A549 (cell line): ENCODE data around the gene POLD1. TPM values are rescaled to one million over a fixed set of nuclear protein-coding genes. Genes with fewer than 3 reads are reported as not detected.
A peak's percentile ranks its signal among the peaks of the same experiment; 100 is the strongest.

Experiments
- ATAC-seq, 2 experiments: fragments of 200-7000 bp in 1 of 2; fragments of >200 bp in 1 of 2; cut with Nextera tagmentation in 1 of 2; cut with Tn5 transposase in 1 of 2; 3 replicates each; pipeline versions ENCODE4 v1.8.0 to v1.9.1; 2018 to 2020; ENCODE audit warnings: mild to moderate bottlenecking in 1 of 2, moderate library complexity in 1 of 2
- CTCF ChIA-PET: fragments of 300-600 bp; sonication (Branson Sonifier 250); formaldehyde crosslinking; extraction: SDS; loops from one replicate; lab custom pipeline; 2021; ENCODE audit warnings: antibody characterized with exemption, inconsistent platforms; lab: Yijun Ruan, JAX
- POLR2A ChIA-PET: fragments of 350-600 bp; formaldehyde crosslinking; extraction: SDS; loops from one replicate; lab custom pipeline; 2021; ENCODE audit warnings: antibody characterized with exemption, inconsistent platforms; lab: Yijun Ruan, JAX
- DNase-seq, 2 experiments: peaks; one replicate each; pipeline versions ENCODE4 v3.0.0 to v3.0.0-alpha.2; 2011 to 2016; ENCODE audit warnings: low read depth in 1 of 2, low spot score in 1 of 2
- FAIRE-seq: peaks from 2 replicates; lab custom pipeline; 2011; peaks lifted over from hg19 to GRCh38; lab: Jason Lieb, UNC
- H3K27ac ChIP-seq, 2 experiments: fragments of >200 bp; sonication (Bioruptor Twin); formaldehyde crosslinking; 3 replicates each; pipeline ENCODE4 v1.5.1; 2016 to 2017
- H3K4me1 ChIP-seq: fragments of >200 bp; sonication (Bioruptor Twin); formaldehyde crosslinking; 3 replicates; pipeline ENCODE4 v1.6.1; 2016
- H3K4me2 ChIP-seq: fragments of >200 bp; sonication (Bioruptor Twin); formaldehyde crosslinking; 3 replicates; pipeline ENCODE4 v1.6.1; 2016
- H3K4me3 ChIP-seq: fragments of >200 bp; sonication (Bioruptor Twin); formaldehyde crosslinking; 3 replicates; pipeline ENCODE4 v1.5.1; 2016
- H3K9me3 ChIP-seq: fragments of >200 bp; sonication (Bioruptor Twin); formaldehyde crosslinking; 3 replicates; pipeline ENCODE4 v1.6.1; 2016
- BHLHE40 ChIP-seq: IDR thresholded peaks from 2 replicates; pipeline ENCODE4 v1.6.1; 2012; ENCODE audit warnings: low read depth, low read length, inconsistent platforms
- CBX2 ChIP-seq: fragments of 200-600 bp; sonication (generic); IDR thresholded peaks from 2 replicates; pipeline ENCODE4 v1.6.1; 2016; ENCODE audit warnings: low read depth, mild to moderate bottlenecking, borderline replicate concordance
- CBX8 ChIP-seq: fragments of 200-600 bp; sonication (generic); IDR thresholded peaks from 2 replicates; pipeline ENCODE4 v1.6.1; 2016
- CEBPB ChIP-seq, 2 experiments: fragments of >200 bp in 1 of 2; sonication (Bioruptor Twin) in 1 of 2; formaldehyde crosslinking in 1 of 2; IDR thresholded peaks; 2 replicates each; pipeline ENCODE4 v1.6.1; 2012 to 2016
- CHD4 ChIP-seq: fragments of 200-600 bp; sonication (generic); IDR thresholded peaks from 2 replicates; pipeline ENCODE4 v1.6.1; 2016; ENCODE audit warnings: antibody characterized with exemption, mild to moderate bottlenecking, borderline replicate concordance
- FOSL2 ChIP-seq, 2 experiments: fragments of 450-650 bp in 1 of 2; fragments of >200 bp in 1 of 2; sonication (Bioruptor Twin) in 1 of 2; formaldehyde crosslinking; IDR thresholded peaks; 2 replicates each; pipeline versions ENCODE4 v1.5.0 to v1.6.1; 2016 to 2020; ENCODE audit warnings: mild to moderate bottlenecking in 1 of 2, moderate library complexity in 1 of 2
- HEYL ChIP-seq: fragments of 250-450 bp; sonication (Bioruptor Pico); IDR thresholded peaks from 2 replicates; pipeline ENCODE4 v1.8.0; 2021; ENCODE audit warnings: mild to moderate bottlenecking, moderate library complexity
- JUN ChIP-seq, 2 experiments: fragments of >200 bp; sonication (Bioruptor Twin); formaldehyde crosslinking; IDR thresholded peaks; 2 replicates in 1 of 2; 3 replicates in 1 of 2; pipeline ENCODE4 v1.6.1; 2016 to 2017
- KDM5A ChIP-seq: fragments of 200-600 bp; sonication (generic); IDR thresholded peaks from 2 replicates; pipeline ENCODE4 v1.6.1; 2016; ENCODE audit warnings: antibody characterized with exemption, mild to moderate bottlenecking
- POLR2A ChIP-seq: IDR thresholded peaks from 2 replicates; pipeline ENCODE4 v1.6.1; 2012; ENCODE audit warnings: mild to moderate bottlenecking, low read length
- POLR2AphosphoS2 ChIP-seq: conservative IDR thresholded peaks from 2 replicates; pipeline ENCODE4 v1.6.1; 2012; ENCODE audit warnings: low read length, improper control_type of control experiment, inconsistent platforms
- RCOR1 ChIP-seq: fragments of 150-350 bp; IDR thresholded peaks from 2 replicates; pipeline ENCODE4 v1.6.1; 2014; ENCODE audit warnings: antibody characterized with exemption, low read length, low read depth
- SMC3 ChIP-seq: fragments of >200 bp; sonication (Bioruptor Twin); formaldehyde crosslinking; IDR thresholded peaks from 3 replicates; pipeline ENCODE4 v1.6.1; 2018; ENCODE audit warnings: inconsistent platforms
- ZFP36 ChIP-seq: fragments of 450-650 bp; IDR thresholded peaks from 2 replicates; pipeline ENCODE4 v1.6.1; 2014; ENCODE audit warnings: borderline replicate concordance; ENCODE audit not compliant: partially characterized antibody
- ZNF302 ChIP-seq: fragments of 250-450 bp; sonication (Bioruptor Pico); IDR thresholded peaks from 2 replicates; pipeline ENCODE4 v1.9.0; 2021; ENCODE audit warnings: inconsistent platforms, mild to moderate bottlenecking, moderate library complexity
- WGBS: methylation state at CpG from one replicate; pipeline ENCODE4 v1.1.6; 2017; ENCODE audit errors: missing lambda C conversion rate; 5-methylcytosine and 5-hydroxymethylcytosine counted together
- polyA plus RNA-seq, 4 experiments: library from polyadenylated mRNA; depleted of rRNA in 3 of 4; stranded (reverse); fragments of >200 nt; fragmentation: RNase III in 1 of 4; extraction: RNeasy Plus Mini Kit Qiagen cat#74134 plus additional on column Dnase treatment in 1 of 4; gene quantifications; 2 replicates in 3 of 4; 3 replicates in 1 of 4; pipeline ENCODE4 v1.2.3, GENCODE V29; 2011 to 2017
- TF ChIP-seq, protein P1 (sequence below): fragments of >200 bp; sonication (Bioruptor Twin); formaldehyde crosslinking; IDR thresholded peaks from 2 replicates; pipeline ENCODE4 v1.6.1; 2016
- TF ChIP-seq, protein P2 (sequence below): fragments of 250-450 bp; sonication (Bioruptor Pico); IDR thresholded peaks from 2 replicates; pipeline ENCODE4 v1.5.0; 2020; ENCODE audit warnings: low read depth, mild to moderate bottlenecking, moderate library complexity
- TF ChIP-seq, protein P3 (sequence below): fragments of 150-350 bp; IDR thresholded peaks from 2 replicates; pipeline ENCODE4 v1.6.1; 2014; ENCODE audit warnings: low read depth, mild to moderate bottlenecking, low read length
- TF ChIP-seq, protein P4 (sequence below): fragments of 450-650 bp; IDR thresholded peaks from 2 replicates; pipeline ENCODE4 v1.6.1; 2014; ENCODE audit warnings: antibody characterized with exemption
- TF ChIP-seq, protein P5 (sequence below): fragments of 250-450 bp; sonication (Bioruptor Pico); IDR thresholded peaks from 2 replicates; pipeline ENCODE4 v1.5.0; 2021; ENCODE audit warnings: mild to moderate bottlenecking, moderate library complexity, borderline replicate concordance
- TF ChIP-seq, protein P6 (sequence below): IDR thresholded peaks from 2 replicates; pipeline ENCODE4 v1.6.1; 2012; ENCODE audit warnings: low read depth, borderline replicate concordance
- TF ChIP-seq, protein P7 (sequence below): IDR thresholded peaks from 2 replicates; pipeline ENCODE4 v1.6.1; 2012

POLD1 gene
- polyA plus RNA-seq, 2 of the 4 experiments (the other 2 are of a cell fraction) = 26.1 to 88.8 TPM

DNA sequence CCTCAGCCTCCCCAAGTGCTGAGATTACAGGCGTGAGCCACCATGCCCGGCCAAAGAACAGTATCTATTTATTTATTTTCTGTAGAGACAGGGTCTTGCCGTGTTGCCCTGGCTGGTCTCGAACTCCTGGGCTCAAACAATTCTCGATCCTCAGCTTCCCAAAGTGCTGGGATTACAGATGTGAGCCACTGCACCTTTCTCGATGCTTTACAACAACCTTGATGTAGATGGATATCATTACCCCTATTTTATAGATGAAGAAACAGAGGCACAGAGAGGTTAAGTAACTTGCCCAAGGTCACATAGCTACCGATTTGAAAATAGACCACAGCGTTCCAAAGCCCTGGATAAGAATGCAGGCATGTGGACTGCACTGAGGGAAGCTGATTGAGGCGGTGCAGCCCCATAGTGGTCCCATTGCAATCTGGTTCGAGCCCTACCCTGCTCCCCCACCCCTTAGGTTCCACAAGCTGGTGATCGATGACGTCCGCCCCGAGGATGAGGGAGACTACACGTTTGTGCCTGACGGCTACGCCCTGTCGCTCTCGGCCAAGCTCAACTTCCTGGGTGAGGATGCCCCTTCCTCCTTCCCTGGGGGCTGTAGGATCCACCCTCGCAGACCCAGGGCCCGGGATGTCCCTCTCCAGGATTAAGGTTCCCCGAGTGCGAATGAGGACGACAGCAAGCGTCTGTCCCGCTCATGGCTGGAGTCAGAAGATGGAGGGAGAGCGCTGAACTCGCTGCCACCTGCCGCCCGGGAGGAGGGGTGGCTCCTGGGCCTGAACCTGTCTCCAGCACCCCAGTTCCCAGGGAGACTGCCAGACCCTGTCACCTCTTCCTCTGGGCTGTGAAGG lies 66.4 kb downstream of the POLD1 start:
- no peak overlapping the region for H3K27ac ChIP-seq
- H3K4me3 ChIP-seq = no peak overlapping the region
- H3K4me1 ChIP-seq = no peaks in the 10 kb centered on the region
- no peak overlapping the region for H3K4me2 ChIP-seq
- WGBS = 49% methylated on average over 30 of the region's 30 CpGs
- DNase-seq = no peak
- ATAC-seq = no peak
- no peak for FAIRE-seq
- CTCF ChIA-PET = interaction anchor here (1.5 to 3.7 kb wide), 3 partner anchors 11 to 93 kb away, joined by 5 to 25 read pairs (median 6); no protein-coding TSS in a partner anchor
- POLR2A ChIA-PET = no interaction called here
- H3K9me3 ChIP-seq = no peaks in the 10 kb centered on the region
- TF ChIP-seq CEBPB (IDR thresholded peaks at IDR 0.05) (no peak), ZFP36 (peak; percentile 7)
- TF ChIP-seq, all 56 proteins: peak for 1

DNA sequence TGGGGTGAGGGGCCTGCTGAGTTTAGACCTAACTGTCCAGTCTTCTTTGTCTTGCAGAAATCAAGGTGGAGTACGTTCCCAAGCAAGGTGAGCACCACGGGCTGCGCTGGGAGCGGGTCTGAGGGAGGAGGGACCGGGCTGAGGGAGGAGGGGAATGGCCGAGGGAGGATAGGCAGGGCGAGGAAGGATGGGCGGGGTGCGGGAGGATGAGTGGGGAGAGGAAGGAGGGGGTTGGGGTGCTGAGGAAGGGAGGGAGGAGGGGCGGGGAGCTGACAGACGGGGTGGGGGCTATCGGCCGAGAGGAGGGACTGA lies 67.0 kb downstream of the POLD1 start:
- DNase-seq (no peak), ATAC-seq (no peak), FAIRE-seq (no peak)
- H3K4me1 ChIP-seq = no peaks in the 10 kb centered on the region
- TF ChIP-seq, protein P1, sequence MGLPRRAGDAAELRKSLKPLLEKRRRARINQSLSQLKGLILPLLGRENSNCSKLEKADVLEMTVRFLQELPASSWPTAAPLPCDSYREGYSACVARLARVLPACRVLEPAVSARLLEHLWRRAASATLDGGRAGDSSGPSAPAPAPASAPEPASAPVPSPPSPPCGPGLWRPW = no peak
- TF ChIP-seq HEYL (CRISPR knock-in tag) = no peak
- TF ChIP-seq ZNF302 = no peak
- TF ChIP-seq CHD4 = no peak
- TF ChIP-seq, protein P2, sequence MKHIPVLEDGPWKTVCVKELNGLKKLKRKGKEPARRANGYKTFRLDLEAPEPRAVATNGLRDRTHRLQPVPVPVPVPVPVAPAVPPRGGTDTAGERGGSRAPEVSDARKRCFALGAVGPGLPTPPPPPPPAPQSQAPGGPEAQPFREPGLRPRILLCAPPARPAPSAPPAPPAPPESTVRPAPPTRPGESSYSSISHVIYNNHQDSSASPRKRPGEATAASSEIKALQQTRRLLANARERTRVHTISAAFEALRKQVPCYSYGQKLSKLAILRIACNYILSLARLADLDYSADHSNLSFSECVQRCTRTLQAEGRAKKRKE (CRISPR knock-in tag) = no peak
- TF ChIP-seq SMC3 = no peak
- TF ChIP-seq CBX2 = no peak
- CTCF ChIA-PET = interaction anchor here (1.5 to 3.7 kb wide), 2 partner anchors 10 to 36 kb away, joined by 5 to 25 read pairs; no protein-coding TSS in a partner anchor
- no peaks in the 10 kb centered on the region for H3K9me3 ChIP-seq
- no peak overlapping the region for H3K4me2 ChIP-seq
- 49% methylated on average over 9 of the region's 13 CpGs for WGBS
- H3K4me3 ChIP-seq = no peak overlapping the region
- POLR2A ChIA-PET = no interaction called here
- no peak overlapping the region for H3K27ac ChIP-seq

DNA sequence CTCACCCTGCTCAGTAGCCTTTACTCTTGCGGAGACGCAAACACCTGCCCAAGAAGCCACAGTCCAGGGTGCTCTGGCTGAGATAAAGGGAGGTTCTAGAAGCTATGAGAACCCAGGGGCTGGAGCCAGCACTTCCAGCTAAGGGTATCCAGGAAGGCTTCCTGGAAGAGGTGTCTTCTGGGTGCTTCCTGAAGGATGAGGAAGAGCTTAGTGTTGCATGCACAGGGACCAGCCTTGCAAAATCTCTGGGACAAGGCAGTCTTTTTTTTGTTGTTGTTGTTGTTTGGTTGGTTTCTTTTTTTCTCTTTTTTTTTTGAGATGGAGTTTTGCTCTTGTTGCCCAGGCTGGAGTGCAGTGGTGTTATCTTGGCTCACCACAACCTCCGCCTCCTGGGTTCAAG lies 69.1 kb downstream of the POLD1 start:
- no peaks in the 10 kb centered on the region for H3K4me1 ChIP-seq
- WGBS = 91% methylated on average over 3 of the region's 3 CpGs
- no peak overlapping the region for H3K4me3 ChIP-seq
- TF ChIP-seq, protein P3, sequence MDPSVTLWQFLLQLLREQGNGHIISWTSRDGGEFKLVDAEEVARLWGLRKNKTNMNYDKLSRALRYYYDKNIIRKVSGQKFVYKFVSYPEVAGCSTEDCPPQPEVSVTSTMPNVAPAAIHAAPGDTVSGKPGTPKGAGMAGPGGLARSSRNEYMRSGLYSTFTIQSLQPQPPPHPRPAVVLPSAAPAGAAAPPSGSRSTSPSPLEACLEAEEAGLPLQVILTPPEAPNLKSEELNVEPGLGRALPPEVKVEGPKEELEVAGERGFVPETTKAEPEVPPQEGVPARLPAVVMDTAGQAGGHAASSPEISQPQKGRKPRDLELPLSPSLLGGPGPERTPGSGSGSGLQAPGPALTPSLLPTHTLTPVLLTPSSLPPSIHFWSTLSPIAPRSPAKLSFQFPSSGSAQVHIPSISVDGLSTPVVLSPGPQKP = no peak
- TF ChIP-seq ZFP36 = peak; percentile 82
- no peak overlapping the region for H3K27ac ChIP-seq
- H3K9me3 ChIP-seq = no peaks in the 10 kb centered on the region
- ATAC-seq (no peak), DNase-seq (no peak), FAIRE-seq (no peak)
- no peak overlapping the region for H3K4me2 ChIP-seq
- CTCF ChIA-PET = interaction anchor here (0.7 to 1.6 kb wide), 3 partner anchors 84 to 239 kb away, joined by 3 to 8 read pairs (median 4); no protein-coding TSS in a partner anchor
- POLR2A ChIA-PET = no interaction called here

DNA sequence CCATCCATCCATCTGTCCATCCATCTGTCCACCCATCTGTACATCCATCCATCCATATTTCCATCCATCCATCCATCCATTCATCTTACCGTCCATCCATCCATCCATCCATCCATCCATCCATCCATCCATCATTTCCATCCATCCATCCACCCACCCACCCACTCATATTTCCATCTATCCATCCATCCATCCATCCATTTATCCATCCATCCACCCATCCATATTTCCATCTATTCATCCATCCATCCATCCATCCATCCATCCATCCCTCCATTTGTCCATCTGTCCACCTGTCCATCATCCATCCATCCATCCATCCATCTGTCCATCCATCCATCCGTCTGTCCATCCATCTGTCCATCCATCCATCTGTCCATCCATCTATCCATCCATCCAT lies 71.8 kb downstream of the POLD1 start:
- ATAC-seq (no peak), DNase-seq (no peak), FAIRE-seq (no peak)
- H3K27ac ChIP-seq = no peak overlapping the region
- 21% methylated on average over 2 of the region's 2 CpGs for WGBS
- POLR2A ChIA-PET = no interaction called here
- peaks cover 14% of the 10 kb centered on the region for H3K4me1 ChIP-seq
- TF ChIP-seq FOSL2 (IDR thresholded peaks at IDR 0.05) (no peak), FOSL2 (CRISPR knock-in tag; IDR thresholded peaks at IDR 0.05) (no peak), RCOR1 (no peak), BHLHE40 (no peak), CBX8 (no peak), JUN (IDR thresholded peaks at IDR 0.05) (no peak), KDM5A (no peak), POLR2A (no peak), CBX2 (no peak), CEBPB (IDR thresholded peaks at IDR 0.05) (no peak), SMC3 (no peak), POLR2AphosphoS2 (no peak)
- TF ChIP-seq, protein P4, sequence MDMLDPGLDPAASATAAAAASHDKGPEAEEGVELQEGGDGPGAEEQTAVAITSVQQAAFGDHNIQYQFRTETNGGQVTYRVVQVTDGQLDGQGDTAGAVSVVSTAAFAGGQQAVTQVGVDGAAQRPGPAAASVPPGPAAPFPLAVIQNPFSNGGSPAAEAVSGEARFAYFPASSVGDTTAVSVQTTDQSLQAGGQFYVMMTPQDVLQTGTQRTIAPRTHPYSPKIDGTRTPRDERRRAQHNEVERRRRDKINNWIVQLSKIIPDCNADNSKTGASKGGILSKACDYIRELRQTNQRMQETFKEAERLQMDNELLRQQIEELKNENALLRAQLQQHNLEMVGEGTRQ = no peak
- TF ChIP-seq, protein P5, sequence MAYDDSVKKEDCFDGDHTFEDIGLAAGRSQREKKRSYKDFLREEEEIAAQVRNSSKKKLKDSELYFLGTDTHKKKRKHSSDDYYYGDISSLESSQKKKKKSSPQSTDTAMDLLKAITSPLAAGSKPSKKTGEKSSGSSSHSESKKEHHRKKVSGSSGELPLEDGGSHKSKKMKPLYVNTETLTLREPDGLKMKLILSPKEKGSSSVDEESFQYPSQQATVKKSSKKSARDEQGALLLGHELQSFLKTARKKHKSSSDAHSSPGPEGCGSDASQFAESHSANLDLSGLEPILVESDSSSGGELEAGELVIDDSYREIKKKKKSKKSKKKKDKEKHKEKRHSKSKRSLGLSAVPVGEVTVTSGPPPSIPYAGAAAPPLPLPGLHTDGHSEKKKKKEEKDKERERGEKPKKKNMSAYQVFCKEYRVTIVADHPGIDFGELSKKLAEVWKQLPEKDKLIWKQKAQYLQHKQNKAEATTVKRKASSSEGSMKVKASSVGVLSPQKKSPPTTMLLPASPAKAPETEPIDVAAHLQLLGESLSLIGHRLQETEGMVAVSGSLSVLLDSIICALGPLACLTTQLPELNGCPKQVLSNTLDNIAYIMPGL (CRISPR knock-in tag) = no peak
- TF ChIP-seq, protein P6, sequence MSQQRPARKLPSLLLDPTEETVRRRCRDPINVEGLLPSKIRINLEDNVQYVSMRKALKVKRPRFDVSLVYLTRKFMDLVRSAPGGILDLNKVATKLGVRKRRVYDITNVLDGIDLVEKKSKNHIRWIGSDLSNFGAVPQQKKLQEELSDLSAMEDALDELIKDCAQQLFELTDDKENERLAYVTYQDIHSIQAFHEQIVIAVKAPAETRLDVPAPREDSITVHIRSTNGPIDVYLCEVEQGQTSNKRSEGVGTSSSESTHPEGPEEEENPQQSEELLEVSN = no peak
- TF ChIP-seq, protein P7, sequence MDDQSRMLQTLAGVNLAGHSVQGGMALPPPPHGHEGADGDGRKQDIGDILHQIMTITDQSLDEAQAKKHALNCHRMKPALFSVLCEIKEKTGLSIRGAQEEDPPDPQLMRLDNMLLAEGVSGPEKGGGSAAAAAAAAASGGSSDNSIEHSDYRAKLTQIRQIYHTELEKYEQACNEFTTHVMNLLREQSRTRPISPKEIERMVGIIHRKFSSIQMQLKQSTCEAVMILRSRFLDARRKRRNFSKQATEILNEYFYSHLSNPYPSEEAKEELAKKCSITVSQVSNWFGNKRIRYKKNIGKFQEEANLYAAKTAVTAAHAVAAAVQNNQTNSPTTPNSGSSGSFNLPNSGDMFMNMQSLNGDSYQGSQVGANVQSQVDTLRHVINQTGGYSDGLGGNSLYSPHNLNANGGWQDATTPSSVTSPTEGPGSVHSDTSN = no peak
- H3K9me3 ChIP-seq = no peaks in the 10 kb centered on the region
- H3K4me2 ChIP-seq = no peak overlapping the region
- CTCF ChIA-PET = interaction anchor here (1.9 kb wide), 1 partner anchor 88 kb away, joined by 9 read pairs; no protein-coding TSS in a partner anchor
- H3K4me3 ChIP-seq = no peak overlapping the region
